H1 (cell line): ENCODE results near the gene SLITRK5. TPM values are rescaled to one million over a fixed set of nuclear protein-coding genes. Genes with fewer than 3 reads are reported as not detected.

Experiments used
- CEBPB ChIP-seq: IDR thresholded peaks from 2 replicates; pipeline ENCODE4 v1.6.1; 2012; ENCODE audit warnings: low read depth, low read length
- NANOG ChIP-seq: IDR thresholded peaks from 2 replicates; pipeline ENCODE4 v1.6.1; 2011; ENCODE audit warnings: low read length, low read depth, mild to moderate bottlenecking, inconsistent platforms; ENCODE audit not compliant: insufficient read depth, poor library complexity, severe bottlenecking
- RAD21 ChIP-seq, 2 experiments: IDR thresholded peaks in 1 of 2; conservative IDR thresholded peaks in 1 of 2; 2 replicates each; pipeline ENCODE4 v1.6.1; 2011; ENCODE audit warnings: low read depth in 2 of 2, low read length in 2 of 2, improper control_type of control experiment in 1 of 2, inconsistent platforms in 1 of 2, mild to moderate bottlenecking in 1 of 2, moderate library complexity in 1 of 2
- TCF12 ChIP-seq: IDR thresholded peaks from 2 replicates; pipeline ENCODE4 v1.6.1; 2011; ENCODE audit warnings: low read depth, mild to moderate bottlenecking, low read length
- polyA plus RNA-seq, 7 experiments: library from polyadenylated mRNA; depleted of rRNA in 3 of 7; stranded (reverse) in 5 of 7; unstranded in 2 of 7; fragments of >200 nt in 5 of 7; fragments of 200-250 nt in 2 of 7; gene quantifications; 1 replicate in 5 of 7; 2 replicates in 1 of 7; 4 replicates in 1 of 7; pipeline versions ENCODE4 v1.2.1 to v1.2.3, GENCODE V29; 2011 to 2013; ENCODE audit warnings: missing spikeins in 2 of 7, mixed read lengths in 2 of 7
- total RNA-seq: library from RNA; stranded (reverse); fragmentation: NEBNext Ultra II Directional; extraction: Animal tissue kit (Norgen Biotek cat#: 25700); gene quantifications from 2 replicates; pipeline ENCODE4 v1.2.1, GENCODE V29; 2021

SLITRK5 gene
- total and polyA plus RNA-seq, 2 of the 8 experiments (the other 6 are each of a cell fraction or from before 2014, with no cell fraction given), result 0.27 to 1.1 TPM

DNA sequence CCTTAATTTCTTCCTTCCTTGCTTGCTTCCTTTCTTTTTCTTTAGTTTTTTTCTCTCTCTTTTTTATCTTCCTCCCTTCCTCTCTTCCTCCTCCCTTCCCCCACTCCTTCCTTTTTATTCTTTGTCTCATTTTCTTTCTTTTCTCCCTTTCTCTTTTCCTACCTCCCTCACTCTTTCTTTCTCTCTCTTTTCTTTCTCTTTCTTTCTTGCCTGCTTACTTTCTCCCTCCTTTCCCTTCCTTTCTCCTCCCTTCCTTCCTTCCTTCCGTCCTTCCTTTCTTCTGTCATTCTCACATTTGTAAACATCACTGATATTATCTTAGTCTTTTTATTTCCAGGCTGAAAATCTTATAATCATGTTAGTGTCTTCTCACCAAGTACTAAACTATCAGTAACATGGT lies 38.8 kb downstream of the SLITRK5 start (continued):
- TF ChIP-seq RAD21 (IDR thresholded peaks at IDR 0.05 in 1 of 2, conservative IDR thresholded peaks at IDR 0.05 in 1 of 2; ENCODE audit: low read depth in 2 of 2, low read length in 2 of 2), result no peak
- no peak for TF ChIP-seq NANOG
- TF ChIP-seq TCF12, result no peak
- no peak for TF ChIP-seq CEBPB
- TF ChIP-seq, all 59 proteins: peak for 0
